ENCODE results near the gene MOCOS.
"Not testable (repeated sequence)": the region's sequence is repeated elsewhere in the genome, so short reads cannot be mapped to it uniquely, and the experiment has no call there.

The MOCOS gene

DNA sequence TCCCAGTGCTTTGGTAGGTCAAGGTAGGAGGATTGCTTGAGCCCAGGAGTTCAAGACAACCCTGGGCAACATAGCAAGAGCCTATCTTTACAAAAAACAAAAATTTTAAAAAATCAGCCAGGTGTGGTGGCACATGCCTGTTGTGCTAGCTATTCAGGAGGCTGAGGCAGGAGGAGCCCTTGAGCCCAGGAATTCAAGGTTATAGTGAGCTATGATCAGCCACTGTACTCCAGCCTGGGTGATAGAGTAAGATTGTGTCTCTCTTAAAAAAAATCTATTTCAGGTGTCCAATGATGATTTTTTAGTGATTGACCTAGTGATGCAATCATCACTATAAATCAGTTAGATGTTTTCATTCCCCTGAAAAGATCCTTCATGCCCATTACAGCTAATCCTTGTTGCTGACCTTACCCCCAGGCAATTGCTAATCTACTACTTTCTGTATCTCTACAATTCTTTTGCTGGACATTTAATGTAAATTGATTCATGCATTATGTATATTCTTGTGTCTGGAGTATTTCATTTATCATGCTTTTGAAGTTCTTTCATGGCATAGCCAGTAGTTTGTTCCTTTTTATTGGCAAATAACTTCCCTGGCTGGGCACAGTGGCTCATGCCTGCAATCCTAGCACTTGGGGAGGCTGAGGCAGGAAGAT is 10.3 kb downstream of the MOCOS start:
- intact Hi-C loops (cut with DNase I) = no loop called here

DNA sequence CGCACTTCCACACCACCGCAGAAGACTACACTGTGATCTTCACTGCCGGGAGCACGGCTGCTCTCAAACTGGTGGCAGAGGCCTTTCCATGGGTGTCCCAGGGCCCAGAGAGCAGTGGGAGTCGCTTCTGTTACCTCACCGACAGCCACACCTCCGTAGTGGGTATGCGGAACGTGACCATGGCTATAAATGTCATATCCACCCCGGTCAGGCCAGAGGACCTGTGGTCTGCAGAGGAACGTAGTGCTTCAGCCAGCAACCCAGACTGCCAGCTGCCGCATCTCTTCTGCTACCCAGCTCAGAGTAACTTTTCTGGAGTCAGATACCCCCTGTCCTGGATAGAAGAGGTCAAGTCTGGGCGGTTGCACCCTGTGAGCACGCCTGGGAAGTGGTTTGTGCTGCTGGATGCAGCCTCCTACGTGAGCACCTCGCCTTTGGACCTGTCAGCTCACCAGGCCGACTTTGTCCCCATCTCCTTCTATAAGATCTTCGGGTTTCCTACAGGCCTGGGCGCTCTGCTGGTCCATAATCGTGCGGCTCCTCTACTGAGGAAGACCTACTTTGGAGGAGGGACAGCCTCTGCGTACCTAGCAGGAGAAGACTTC is 12.5 kb downstream of the MOCOS start:
- intact Hi-C loops (cut with DNase I) = no loop called here
- no peak for DNase-seq

More for the DNA sequence above, 10.3 kb downstream of the MOCOS start:
- DNase-seq = no peak

DNA sequence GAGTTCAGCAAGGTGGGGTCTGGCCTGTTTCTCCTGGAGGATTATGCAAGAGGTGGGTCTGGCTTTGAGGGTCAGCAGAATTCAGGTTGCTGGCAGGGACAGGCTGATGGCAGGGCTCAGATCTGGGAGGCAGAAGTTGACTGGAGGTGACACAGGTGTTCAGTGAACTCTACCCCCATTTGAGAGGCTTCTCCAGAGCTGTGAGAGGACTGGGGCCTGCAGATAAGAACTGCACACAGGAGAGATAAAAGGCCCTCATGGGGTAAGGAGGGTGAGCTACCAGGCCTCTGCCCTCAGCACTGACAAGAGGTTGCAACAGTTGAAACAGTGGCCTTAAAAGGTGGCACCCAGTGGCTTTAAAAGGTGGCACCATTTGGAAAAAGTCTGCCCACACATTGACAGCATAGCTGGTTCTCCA is 13.1 kb downstream of the MOCOS start:
- DNase-seq = no peak
- intact Hi-C loops (cut with DNase I) = no loop called here

DNA sequence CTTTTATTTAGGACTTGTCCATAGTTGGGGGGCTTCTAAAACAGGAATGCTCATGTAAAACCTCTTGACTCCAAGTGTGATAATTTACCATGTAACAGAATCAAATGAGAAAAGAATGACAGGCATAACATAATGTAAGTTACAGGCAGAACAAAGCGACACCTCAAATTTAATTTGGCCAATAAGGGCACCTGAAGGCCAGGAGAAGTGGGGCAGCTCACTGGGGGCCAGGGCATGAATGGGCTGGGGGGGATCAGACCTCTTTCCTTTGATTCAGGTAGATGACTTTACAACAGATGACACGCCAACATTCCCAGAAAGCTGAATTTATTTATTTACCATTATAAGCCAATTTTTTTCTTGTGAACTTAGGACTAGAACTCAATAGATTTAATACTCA is 14.5 kb downstream of the MOCOS start:
- no peak for DNase-seq
- intact Hi-C loops (cut with DNase I) = no loop called here

DNA sequence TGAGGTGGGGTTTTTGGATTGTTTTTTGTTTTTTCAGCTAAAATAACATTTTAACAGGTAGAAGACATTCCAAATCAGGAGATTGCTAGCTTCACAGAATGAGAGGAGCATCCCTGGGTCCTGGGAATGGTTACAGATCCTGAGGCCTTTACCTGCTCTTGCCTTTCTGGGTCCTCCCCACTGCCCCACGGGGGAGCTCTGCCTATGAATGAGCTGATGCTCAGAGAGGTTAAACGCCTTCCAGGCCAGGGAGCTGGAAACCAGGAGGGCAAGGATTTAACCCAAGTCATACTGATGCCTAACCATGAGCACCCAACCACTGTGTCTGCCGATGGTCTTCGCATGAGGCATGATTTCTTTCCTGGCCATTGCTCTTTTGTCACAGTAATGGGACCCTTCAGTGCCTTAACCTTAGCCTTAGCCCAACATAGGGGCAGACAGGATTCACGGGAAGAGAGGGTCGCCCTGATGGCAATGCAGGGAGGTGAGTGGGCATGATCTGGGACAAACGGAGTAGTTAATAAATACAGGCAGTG is 16.1 kb downstream of the MOCOS start:
- DNase-seq = no peak
- intact Hi-C loops (cut with DNase I) = no loop called here

DNA sequence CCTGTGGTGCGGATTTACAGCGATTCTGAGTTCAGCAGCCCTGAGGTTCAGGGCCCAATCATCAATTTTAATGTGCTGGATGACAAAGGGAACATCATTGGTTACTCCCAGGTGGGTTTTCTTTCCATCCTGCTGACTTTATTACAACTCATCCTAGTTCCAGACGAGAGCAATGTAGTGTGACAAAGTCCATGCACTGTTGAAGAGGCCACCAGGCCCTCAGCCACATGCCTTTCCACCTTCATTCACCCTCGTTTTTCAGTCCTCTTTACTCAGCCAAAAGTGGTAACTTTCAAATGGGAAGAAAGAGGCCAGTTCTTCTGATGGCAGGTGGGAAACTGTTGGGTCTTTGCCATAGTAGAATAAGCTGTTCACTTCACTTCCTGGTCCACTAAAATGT is 17.9 kb downstream of the MOCOS start:
- intact Hi-C loops (cut with DNase I) = no loop called here
- DNase-seq = no peak

DNA sequence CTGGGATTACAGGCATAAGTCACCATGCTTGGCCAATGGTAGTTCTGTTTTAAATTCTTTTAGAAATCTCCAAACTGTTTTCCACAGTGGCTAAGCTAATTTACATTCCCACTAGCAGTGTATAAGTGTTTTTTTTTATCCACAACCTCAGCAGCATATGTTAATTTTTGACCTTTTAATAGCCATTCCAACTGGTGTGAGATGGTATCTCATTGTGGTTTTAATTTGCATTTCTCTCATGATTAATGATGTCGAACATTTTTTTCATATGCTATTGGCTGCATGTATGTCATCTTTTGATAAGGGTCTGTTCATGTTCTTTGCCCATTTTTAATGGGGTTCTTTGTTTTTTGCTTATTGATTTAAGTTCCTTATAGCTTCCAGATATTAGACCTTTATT is 20.0 kb downstream of the MOCOS start:
- intact Hi-C loops (cut with DNase I) = no loop called here

DNA sequence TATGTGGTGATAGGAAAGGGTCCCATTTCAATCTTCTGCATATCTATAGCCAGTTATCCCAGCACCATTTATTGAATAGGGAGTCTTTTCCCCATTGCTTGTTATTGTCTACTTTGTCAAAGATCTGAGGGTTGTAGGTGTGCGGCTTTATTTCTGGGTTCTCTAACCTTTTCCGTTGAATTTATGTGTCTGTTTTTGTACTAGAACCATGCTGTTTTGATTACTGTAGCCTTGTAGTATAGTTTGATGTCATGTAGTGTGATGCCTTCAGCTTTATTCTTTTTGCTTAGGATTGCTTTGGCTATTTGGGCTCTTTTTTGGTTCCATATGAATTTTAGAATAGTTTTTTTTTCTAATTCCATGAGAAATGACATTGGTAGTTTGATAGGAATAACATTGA is 20.7 kb downstream of the MOCOS start:
- DNase-seq; intact Hi-C loops (cut with DNase I): not testable (repeated sequence)

More for the DNA sequence above, 20.0 kb downstream of the MOCOS start:
- no peak for DNase-seq

DNA sequence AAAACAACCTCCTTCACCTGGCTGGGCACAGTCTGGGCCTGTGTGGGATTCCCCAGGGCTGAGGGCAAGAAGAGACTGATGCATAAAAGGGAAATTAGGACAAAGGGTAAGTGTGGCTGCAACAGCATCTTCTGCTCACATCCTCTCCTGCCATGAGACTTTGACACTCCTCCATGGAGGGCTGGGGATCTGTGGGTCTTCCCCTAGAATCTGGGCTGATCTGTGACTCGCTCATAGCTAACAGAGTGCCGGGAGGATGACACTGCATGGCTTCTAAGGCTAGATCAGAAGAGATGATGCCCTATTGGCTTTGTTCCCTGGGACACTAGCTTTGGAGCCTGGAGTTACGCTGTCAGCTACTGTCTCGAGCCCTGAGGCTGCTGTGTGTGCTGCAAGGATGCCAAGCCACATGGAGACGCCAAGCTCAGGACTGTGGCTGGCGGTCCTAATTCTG is 24.3 kb downstream of the MOCOS start:
- intact Hi-C loops (cut with DNase I) = no loop called here
- DNase-seq = no peak

DNA sequence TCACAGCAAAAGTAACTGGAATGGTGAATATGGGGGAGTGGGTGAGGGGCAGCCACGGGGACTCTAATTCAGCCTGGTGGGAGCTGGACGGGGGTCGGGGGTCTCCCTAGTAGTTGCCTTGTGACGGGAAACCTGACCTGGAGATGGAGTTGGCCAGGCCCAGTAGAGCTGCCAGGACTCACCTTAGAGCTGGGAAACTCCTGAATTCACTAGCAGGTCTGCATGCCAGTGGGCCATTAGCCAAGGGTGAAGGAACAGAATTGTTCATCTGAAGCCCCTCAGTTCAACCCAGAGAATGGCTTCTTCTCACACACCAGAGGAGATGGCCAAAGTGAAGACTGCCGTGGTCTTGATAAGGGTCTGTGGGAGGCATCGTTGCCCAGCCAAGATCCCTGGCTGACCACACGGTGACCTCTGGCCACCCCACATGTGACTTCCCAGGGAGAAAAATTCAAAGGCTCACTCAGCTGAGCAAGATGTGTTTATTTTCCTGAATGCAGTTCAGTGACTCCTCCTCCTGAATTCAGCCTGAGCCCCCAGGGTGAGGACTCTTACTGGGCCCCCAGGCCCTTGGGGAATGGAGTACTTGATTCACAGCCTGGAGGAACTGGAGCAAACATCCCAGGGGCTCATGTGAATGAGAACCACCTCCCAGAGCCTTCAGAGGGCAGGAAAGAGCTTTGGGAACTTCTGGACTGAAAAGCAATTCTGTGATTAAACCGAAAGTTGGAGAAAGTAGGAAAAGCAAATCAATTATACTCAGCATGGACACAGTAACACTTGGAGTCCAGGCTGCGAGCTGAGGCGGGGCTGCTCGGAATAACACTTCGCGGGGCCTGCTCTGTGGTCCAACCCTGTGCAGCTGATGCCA is 25.2 kb downstream of the MOCOS start:
- intact Hi-C loops (cut with DNase I) = no loop called here
- DNase-seq = no peak

DNA sequence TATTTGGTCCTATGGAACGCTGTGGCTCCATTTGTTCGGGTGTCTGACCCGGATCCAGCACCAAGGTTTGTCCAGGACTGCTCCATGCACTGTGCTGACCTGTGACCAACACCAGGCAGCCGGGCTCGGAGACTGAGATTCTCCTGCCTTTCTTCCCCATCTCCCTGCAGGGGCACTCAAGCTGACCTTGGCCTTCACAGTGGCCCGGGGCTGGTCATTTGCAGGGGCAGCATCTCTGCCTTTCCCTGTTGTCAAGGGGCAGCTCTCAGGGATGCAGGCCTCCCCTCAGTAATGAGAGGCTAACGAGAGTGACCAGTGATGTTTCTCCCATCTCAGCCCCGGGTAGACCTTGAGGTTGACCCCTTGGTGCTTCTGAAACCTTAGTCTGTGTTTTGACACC is 27.5 kb downstream of the MOCOS start:
- intact Hi-C loops (cut with DNase I) = no loop called here
- DNase-seq = no peak

DNA sequence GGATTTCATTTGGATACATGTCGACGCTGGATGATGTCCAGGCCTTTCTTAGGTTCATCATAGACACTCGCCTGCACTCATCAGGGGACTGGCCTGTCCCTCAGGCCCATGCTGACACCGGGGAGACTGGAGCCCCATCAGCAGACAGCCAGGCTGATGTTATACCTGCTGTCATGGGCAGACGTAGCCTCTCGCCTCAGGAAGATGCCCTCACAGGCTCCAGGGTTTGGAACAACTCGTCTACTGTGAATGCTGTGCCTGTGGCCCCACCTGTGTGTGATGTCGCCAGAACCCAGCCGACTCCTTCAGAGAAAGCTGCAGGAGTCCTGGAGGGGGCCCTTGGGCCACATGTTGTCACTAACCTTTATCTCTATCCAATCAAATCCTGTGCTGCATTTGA is 28.3 kb downstream of the MOCOS start:
- intact Hi-C loops (cut with DNase I) = no loop called here
- DNase-seq = no peak

DNA sequence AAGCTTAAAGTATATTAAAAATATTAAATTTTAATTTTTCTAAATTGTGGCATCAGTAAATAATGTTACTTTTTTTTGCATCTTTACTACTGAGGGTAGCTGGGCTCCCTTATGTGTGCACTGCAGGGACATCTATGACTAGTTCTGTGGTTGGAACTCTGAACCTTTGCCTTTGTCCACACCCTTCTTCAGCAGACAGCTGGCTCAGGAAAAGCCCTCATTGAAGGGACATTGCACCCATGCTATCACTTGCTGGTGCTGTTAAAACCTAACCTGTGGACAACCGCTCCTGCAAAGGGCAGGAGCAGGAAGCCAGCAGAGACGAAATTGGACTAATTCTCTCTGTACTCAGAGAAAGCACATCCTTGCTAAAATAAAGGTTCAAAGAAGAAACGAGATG is 30.1 kb downstream of the MOCOS start:
- intact Hi-C loops (cut with DNase I) = no loop called here
- DNase-seq = no peak

DNA sequence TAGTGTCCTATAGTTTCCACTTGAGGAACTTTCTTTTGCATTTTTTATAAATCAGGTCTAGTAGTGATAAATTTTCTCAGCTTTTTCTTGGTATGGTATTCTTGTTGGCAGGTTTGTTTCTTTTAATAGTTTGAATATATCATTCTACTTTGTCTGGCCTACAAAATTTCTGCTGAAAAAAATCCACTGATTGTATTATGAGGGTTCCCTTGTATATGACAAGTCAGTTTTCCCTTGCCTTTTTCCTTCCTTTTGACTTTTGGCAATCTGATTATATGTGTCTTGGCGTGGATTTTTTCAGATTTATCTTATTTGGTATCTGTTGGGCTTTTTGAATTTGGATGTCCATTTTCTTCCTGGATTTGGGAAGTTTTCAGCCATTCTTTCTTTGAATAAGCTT is 41.9 kb downstream of the MOCOS start:
- intact Hi-C loops (cut with DNase I) = no loop called here
- DNase-seq = no peak

DNA sequence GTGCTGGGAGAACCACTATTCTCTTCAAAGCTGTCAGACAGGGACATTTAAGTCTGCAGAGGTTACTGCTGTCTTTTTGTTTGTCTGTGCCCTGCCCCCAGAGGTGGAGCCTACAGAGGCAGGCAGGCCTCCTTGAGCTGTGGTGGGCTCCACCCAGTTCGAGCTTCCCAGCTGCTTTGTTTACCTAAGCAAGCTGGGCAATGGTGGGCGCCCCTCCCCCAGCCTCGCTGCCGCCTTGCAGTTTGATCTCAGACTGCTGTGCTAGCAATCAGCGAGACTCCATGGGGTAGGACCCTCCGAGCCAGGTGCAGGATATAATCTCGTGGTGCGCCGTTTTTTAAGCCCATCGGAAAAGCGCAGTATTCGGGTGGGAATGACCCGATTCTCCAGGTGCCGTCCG is 53.2 kb downstream of the MOCOS start:
- intact Hi-C loops (cut with DNase I); DNase-seq: not testable (repeated sequence)

DNA sequence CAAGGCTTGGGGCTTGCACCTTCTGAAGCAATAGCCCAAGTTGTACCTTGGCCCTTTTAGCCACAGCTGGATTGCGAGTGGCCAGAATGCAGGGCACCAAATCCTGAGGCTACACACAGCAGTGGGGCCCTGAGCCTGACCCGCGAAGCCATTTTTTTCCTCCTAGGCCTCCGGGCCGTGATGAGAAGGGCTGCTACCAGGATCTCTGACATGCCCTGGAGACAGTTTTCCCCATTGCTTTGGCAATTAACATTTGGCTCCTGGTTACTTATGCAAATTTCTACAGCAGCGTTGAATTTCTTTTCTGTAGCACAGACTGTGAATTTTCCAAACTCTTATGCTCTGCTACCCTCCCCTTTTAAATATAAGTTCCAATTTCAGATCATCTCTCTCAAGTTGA is 54.5 kb downstream of the MOCOS start:
- intact Hi-C loops (cut with DNase I) = no loop called here
- no peak for DNase-seq

DNA sequence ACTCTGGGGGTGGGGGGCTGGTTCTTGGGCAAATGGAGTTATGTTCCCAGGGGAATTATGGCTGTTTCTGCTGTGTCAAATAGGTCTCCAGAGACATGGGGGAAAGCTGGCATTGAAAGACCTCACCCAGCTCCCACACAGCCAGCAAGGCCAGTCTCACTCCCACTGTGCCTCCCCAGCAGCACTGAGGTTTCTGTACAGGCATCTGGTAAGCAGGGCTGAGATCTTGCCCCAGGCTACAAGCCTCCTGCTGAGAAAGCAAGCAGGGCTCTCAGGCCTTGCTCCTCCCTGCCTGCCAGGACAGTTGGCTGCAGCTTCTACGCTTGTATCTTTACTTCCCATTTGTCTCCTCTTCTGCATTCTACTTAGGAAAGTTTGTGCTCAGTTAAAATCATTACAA is 59.7 kb downstream of the MOCOS start:
- no peak for DNase-seq
- intact Hi-C loops (cut with DNase I) = no loop called here

DNA sequence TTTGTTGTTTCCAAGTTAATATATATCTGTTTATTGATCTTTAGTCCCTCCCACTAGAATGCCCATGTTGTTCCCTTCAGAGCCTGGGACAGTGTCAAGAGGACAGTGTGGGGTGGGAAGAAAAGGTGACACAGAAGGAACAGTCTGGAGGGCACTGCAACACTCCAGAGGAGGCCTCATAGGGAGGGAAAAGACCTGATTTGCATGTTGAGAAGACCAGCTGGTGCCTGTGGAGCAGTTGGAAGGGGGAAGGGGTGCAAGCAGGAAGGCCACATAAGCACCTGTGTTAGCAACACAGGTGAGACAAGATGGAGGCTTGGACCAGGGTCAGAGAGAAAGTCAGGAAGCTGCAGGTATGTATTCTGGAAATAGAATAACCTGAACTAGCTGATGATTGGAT is 62.1 kb downstream of the MOCOS start:
- intact Hi-C loops (cut with DNase I) = no loop called here
- DNase-seq = no peak

DNA sequence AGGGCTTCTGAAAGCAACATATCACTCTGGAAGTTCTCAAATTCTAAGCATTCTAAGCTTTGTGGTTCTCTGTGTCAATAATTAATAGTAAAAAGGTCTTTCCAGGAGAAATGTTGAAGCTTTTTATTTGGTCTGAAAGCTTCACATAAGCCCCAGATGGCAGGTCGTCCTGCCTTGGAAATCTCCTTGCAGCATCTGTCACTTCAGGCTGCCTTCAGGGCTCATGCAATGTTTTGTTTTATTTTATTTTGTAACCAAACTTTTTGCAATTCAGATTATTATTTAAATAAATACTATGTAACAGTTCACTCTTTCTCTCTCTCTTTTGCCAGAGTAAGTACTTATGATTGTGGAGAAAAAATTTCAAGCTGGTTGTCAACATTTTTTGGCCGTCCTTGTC is 63.5 kb downstream of the MOCOS start:
- intact Hi-C loops (cut with DNase I) = no loop called here
- no peak for DNase-seq

DNA sequence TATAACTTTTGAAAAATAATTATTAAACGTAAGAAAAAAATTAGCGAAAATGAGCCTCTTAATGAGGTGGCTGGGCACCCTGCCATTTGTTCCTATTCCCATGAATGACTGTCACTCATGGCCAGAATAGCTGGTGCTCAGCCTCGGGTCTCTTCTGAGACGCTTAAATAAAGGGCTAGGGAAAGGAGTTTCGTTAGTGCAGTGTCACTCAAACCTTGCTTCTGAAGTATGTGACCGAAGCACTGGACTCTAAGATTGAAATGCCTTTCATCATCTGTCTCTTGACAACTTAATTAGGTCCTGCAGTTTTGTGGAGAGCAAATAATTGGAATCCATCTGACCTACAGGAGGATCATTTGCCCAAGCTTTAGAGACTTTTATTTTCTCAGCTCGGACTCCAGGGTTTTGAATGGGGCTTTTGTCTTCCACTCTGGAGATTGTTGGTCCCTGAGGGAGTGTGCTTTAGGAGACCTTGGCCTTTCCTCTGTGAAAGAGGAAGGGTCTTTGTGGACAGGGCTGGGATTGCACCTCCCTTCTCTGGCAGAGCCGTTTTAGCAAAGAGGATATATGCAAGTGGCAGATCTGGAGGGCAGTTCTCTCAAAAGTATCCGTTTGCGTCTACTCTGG is 67.9 kb downstream of the MOCOS start:
- intact Hi-C loops (cut with DNase I) = no loop called here
- DNase-seq = no peak

DNA sequence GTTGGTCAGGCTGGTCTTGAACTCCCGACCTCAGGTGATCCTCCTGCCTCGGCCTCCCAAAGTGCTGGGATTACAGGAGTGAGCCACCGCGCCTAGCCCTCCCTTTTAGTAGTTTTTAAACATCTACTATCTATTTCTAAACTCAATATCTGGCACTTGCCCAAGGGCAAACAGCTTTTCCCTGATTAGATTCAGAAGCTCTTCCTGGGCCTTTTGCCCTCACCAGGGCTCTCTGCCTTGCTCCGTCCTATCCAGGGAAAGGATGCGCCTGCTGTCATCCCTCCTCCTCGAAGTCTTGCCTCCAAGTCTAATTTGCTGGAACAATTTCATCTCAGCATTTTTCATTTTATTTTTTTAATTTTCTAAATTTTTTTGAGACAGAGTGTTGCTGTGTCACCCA is 68.8 kb downstream of the MOCOS start:
- intact Hi-C loops (cut with DNase I) = no loop called here
- no peak for DNase-seq
